Measurements from ENCODE around the gene KTN1. TPM values are rescaled to one million over a fixed set of nuclear protein-coding genes. Genes with fewer than 3 reads are reported as not detected.
A peak's percentile ranks its signal among the peaks of the same experiment; 100 is the strongest.

The KTN1 gene
- total RNA-seq, 2 donors from 2014 or later, result 81.6 to 83.5 TPM

DNA sequence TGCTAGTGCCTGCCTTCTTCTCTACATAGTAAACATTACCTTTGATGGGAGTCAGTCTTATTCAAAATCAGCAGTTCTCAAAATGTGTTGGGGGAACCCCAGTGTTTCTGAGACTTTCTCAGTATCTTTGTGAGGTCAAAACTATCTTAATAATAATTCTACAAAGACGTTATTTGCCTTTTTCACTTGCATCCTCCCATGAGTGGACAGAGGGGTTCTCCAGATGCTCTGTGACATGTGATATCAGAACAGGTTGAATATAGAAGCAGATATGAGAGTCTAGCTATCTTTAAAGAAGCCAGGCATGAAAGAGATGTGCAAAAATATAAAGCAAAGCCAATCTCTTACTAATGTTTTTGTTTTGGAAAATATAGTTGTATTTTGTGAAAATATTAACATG lies 144.7 kb downstream of the KTN1 start:
- H3K4me3 Mint-ChIP-seq, result no peak overlapping the region
- ATAC-seq, result no peak

DNA sequence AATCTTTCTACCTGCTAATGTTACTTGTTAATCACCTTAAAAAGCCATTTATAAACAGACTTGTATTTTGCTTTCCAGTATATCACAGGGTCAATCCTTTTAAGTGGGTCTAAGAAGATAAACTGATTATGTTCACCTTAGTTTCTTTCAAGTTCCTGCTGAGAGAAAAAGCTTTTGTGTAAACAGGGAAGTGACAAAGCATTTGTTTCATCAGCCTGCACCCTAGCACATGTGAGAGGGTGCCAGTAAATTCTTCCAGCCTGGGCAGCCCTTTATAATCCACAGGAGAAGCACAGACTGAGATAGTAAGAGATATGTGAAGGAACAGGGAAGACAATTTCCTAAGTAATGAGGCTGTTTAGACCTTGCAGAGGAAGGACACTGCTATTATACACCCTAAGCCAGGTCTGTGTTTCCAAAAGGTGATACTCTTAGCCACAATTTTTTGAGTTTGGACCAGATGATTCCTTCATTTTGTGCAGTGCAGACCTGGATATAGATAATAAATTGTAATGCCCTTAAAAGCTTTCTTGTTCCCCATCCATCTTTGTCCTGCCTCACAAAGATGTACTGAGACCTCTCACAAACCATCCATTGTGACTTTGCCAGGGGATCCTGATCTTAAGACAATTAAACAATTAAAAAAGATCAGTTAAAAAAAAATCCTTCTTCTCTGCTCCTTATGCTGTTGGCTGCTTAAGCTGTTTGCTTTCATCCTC lies 150.7 kb downstream of the KTN1 start:
- H3K9me3 ChIP-seq (ENCODE audit: control insufficient read depth, low read length, poor library complexity, severe bottlenecking), result no peaks in the 10 kb centered on the region
- DNase-seq (no peak), ATAC-seq (no peak)
- Mint-ChIP-seq H3K4me3 (no peak overlapping the region), H3K27me3 (peaks cover 10% of the 10 kb centered on the region), H3K36me3 (ENCODE audit: low read depth) (no peaks in the 10 kb centered on the region), H3K4me1 (peaks cover 10% of the 10 kb centered on the region), H3K27ac (peak overlapping the region; percentile 27)

More for the DNA sequence above, 144.7 kb downstream of the KTN1 start:
- Mint-ChIP-seq H3K36me3 (ENCODE audit: low read depth) (no peaks in the 10 kb centered on the region), H3K4me1 (peaks cover 3% of the 10 kb centered on the region), H3K27me3 (peaks cover 5% of the 10 kb centered on the region), H3K27ac (no peak overlapping the region)
- DNase-seq, result no peak
- H3K9me3 ChIP-seq (ENCODE audit: control insufficient read depth, low read length, poor library complexity, severe bottlenecking), result no peaks in the 10 kb centered on the region

DNA sequence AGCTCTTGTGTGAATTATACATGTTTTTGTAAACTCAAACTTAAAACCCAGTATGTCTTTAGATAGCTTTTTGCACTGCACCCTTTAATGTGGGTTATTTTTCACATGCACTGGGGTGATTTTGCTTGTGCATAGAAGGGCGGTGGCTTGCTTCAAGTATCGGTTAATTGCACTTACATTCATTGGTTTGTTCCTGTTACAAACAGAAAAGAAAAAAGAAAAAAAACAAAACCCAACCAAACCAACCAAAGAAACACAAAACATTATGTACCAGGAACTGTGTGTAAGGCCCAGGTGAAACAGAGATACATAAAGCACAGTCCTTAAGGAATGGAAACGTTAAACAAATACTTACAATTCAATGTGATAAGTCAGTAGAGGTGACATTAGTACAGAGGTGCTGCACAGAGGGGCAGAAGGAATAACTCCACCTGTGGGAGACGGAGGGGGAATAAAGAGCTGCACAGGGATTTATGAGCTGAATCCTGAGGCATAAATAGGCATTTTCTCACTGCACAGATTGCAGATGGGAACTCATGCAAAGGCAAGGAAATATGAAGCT lies 151.4 kb downstream of the KTN1 start:
- H3K27me3 Mint-ChIP-seq, result peaks cover 10% of the 10 kb centered on the region
- H3K27ac Mint-ChIP-seq, result peak overlapping the region; percentile 27
- DNase-seq, result no peak
- peak; percentile 42 for ATAC-seq
- H3K4me1 Mint-ChIP-seq, result peaks cover 10% of the 10 kb centered on the region
- H3K4me3 Mint-ChIP-seq, result peak overlapping the region; percentile 58
- no peaks in the 10 kb centered on the region for H3K36me3 Mint-ChIP-seq (ENCODE audit: low read depth)
- no peaks in the 10 kb centered on the region for H3K9me3 ChIP-seq (ENCODE audit: control insufficient read depth, low read length, poor library complexity, severe bottlenecking)

DNA sequence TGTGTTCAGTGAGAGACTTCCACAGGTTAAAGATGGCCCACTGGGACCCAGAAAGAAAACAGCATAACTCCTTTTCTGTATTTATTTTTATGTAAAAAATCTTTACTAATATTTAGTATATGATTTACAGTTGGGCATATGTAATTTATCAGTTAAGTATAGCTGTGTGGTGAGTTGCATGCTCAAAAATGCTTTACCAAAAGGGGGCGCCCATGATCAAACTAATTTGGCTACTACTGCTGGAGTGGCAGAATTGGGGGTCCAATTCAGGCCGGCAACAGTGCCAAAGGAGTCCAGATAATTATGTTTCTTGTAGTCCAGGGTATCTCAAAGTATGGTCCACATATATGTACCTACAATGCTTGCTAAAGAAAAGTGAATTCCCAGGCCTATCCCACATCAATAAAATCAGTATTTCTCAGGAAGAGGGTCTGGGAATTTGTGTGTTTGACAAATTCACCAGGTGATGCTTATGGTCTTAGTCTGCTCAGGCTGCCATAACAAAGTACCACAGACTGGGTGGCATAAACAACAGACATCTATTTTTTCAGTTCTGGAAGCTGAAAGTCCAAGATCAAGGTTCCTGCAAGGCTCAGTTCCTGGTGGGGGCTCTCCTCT lies 152.0 kb downstream of the KTN1 start:
- Mint-ChIP-seq H3K4me1 (peaks cover 10% of the 10 kb centered on the region), H3K27ac (peak overlapping the region; percentile 57), H3K4me3 (no peak overlapping the region), H3K27me3 (peaks cover 10% of the 10 kb centered on the region), H3K36me3 (ENCODE audit: low read depth) (no peaks in the 10 kb centered on the region)
- peak; percentile 73 for ATAC-seq
- no peaks in the 10 kb centered on the region for H3K9me3 ChIP-seq (ENCODE audit: control insufficient read depth, low read length, poor library complexity, severe bottlenecking)
- peak in 1 of 3 donors; percentile 51 for DNase-seq

DNA sequence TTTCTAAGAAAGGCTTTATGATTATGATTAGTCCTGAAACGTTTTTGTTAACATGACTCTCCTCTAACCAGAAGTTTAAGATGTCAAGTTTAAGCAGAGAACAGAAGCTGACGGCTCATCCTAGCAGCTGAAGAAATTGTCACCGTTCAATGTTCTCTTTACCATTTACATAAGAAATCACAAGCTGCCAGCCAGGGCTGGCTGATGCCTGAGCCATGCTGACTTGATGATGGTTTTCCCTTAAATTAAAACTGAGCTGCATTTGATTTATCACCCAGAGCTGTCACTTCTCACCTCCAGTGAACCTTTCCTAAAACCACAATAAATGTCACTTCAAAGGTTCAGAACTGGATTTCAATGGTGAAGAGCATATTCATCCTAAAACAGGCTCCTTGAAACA lies 153.6 kb downstream of the KTN1 start:
- H3K27me3 Mint-ChIP-seq, result peaks cover 10% of the 10 kb centered on the region
- DNase-seq, result no peak
- H3K4me3 Mint-ChIP-seq, result no peak overlapping the region
- no peak overlapping the region for H3K27ac Mint-ChIP-seq
- no peak for ATAC-seq
- H3K4me1 Mint-ChIP-seq, result peaks cover 10% of the 10 kb centered on the region
- no peaks in the 10 kb centered on the region for H3K36me3 Mint-ChIP-seq (ENCODE audit: low read depth)
- no peaks in the 10 kb centered on the region for H3K9me3 ChIP-seq (ENCODE audit: control insufficient read depth, low read length, poor library complexity, severe bottlenecking)

Other genes with a start within 250 kb of the KTN1 start
- gene ATG14, start 168.4 kb upstream of the KTN1 start, total RNA-seq, result 10 to 100 TPM; 16.3 to 21.7 TPM
- gene TBPL2, start 139.6 kb upstream of the KTN1 start, total RNA-seq, result not detected

Data from T-helper 17 cell (primary cell).